ENCODE results near the gene DYNLT5. TPM values are rescaled to one million over a fixed set of nuclear protein-coding genes. Genes with fewer than 3 reads are reported as not detected.

Gene DYNLT5
- total RNA-seq, 2 donors from 2014 or later, result 0.72 TPM; not detected in 1

- no peaks in the 10 kb centered on the region for H3K4me1 ChIP-seq
- no peak for TF ChIP-seq CTCF (IDR thresholded peaks at IDR 0.05)
- H3K27ac ChIP-seq, result no peak overlapping the region
- no peaks in the 10 kb centered on the region for H3K27me3 ChIP-seq
- no peak overlapping the region for H3K9ac ChIP-seq (ENCODE audit: low read depth in 2 of 2, low read length in 2 of 2)
- DNase-seq, result no peak
- no peak overlapping the region for H3K4me3 ChIP-seq
- no peaks in the 10 kb centered on the region for H3K36me3 ChIP-seq
- H3K9me3 ChIP-seq, result no peaks in the 10 kb centered on the region
- intact Hi-C loops (cut with DNase I), result no loop called here
Measured at GRCh38 chr1:66824771-66825170, 72.5 kb downstream of the DYNLT5 start.

Other genes starting within 250 kb of the DYNLT5 start
- gene SGIP1, start 218.3 kb upstream of the DYNLT5 start, total RNA-seq, result 1 to 10 TPM; 1.2 to 3.1 TPM
- 10 to 100 TPM in 1 of 2 donors, 1 to 10 TPM in 1; 1.6 to 27.2 TPM for gene INSL5, start 48.8 kb downstream of the DYNLT5 start, total RNA-seq
- gene DNAI4, start 172.4 kb downstream of the DYNLT5 start, total RNA-seq, result 10 to 100 TPM; 11.4 to 12.8 TPM
- gene MIER1, start 172.5 kb downstream of the DYNLT5 start, total RNA-seq, result 10 to 100 TPM; 43.1 to 76.8 TPM